Thymus (tissue), 11 donors: ENCODE results near the gene SEMA3G. TPM values are rescaled to one million over a fixed set of nuclear protein-coding genes. Genes with fewer than 3 reads are reported as not detected.

Experiments used
- DNase-seq, 9 donors: peaks; one replicate each; pipeline ENCODE4 v3.0.0-alpha.2; 2013; ENCODE audit warnings: low spot score in 9 of 9, low read depth in 6 of 9, missing footprints in 1 of 9
- H3K27ac ChIP-seq, 2 donors: one replicate each; pipeline ENCODE4 v1.5.1; 2013; ENCODE audit warnings: control low read depth in 1 of 2, low read depth in 1 of 2, low read length in 1 of 2, mild to moderate bottlenecking in 1 of 2, moderate library complexity in 1 of 2
- H3K27me3 ChIP-seq, 2 donors: one replicate each; pipeline ENCODE4 v1.5.1; 2013; ENCODE audit warnings: low read length in 1 of 2; ENCODE audit not compliant: control insufficient read depth in 2 of 2, insufficient read depth in 1 of 2
- H3K36me3 ChIP-seq, 2 donors: one replicate each; pipeline ENCODE4 v1.5.1; 2013; ENCODE audit warnings: low read length in 1 of 2, mild to moderate bottlenecking in 1 of 2, moderate library complexity in 1 of 2; ENCODE audit not compliant: control insufficient read depth in 2 of 2, insufficient read depth in 2 of 2
- H3K4me1 ChIP-seq, 2 donors: one replicate each; pipeline ENCODE4 v1.5.1; 2013; ENCODE audit warnings: low read length in 2 of 2; ENCODE audit not compliant: control insufficient read depth in 2 of 2, insufficient read depth in 2 of 2
- H3K4me3 ChIP-seq, 2 donors: one replicate each; pipeline ENCODE4 v1.5.1; 2013; ENCODE audit warnings: low read length in 2 of 2, control low read depth in 1 of 2, mild to moderate bottlenecking in 1 of 2
- H3K9me3 ChIP-seq, 2 donors: one replicate each; pipeline ENCODE4 v1.5.1; 2013; ENCODE audit warnings: low read length in 1 of 2, mild to moderate bottlenecking in 1 of 2; ENCODE audit not compliant: control insufficient read depth in 2 of 2, insufficient read depth in 1 of 2
- WGBS: extraction: QIAGEN DNeasy Blood & Tissue Kit; methylation state at CpG from one replicate; pipeline ENCODE4 v1.1.7; 2013; 5-methylcytosine and 5-hydroxymethylcytosine counted together
- polyA plus RNA-seq: library from polyadenylated mRNA; stranded (reverse); fragments of 200-250 nt; gene quantifications from one replicate; pipeline ENCODE4 v1.2.3, GENCODE V29; 2013
- total RNA-seq: library from RNA; stranded (reverse); fragments of 120-200 nt; gene quantifications from one replicate; pipeline ENCODE4 v1.2.4, GENCODE V29; 2013
- donor health status: healthy.

The SEMA3G gene
- total and polyA plus RNA-seq, 2 donors, result 0.80 to 6.4 TPM

DNA sequence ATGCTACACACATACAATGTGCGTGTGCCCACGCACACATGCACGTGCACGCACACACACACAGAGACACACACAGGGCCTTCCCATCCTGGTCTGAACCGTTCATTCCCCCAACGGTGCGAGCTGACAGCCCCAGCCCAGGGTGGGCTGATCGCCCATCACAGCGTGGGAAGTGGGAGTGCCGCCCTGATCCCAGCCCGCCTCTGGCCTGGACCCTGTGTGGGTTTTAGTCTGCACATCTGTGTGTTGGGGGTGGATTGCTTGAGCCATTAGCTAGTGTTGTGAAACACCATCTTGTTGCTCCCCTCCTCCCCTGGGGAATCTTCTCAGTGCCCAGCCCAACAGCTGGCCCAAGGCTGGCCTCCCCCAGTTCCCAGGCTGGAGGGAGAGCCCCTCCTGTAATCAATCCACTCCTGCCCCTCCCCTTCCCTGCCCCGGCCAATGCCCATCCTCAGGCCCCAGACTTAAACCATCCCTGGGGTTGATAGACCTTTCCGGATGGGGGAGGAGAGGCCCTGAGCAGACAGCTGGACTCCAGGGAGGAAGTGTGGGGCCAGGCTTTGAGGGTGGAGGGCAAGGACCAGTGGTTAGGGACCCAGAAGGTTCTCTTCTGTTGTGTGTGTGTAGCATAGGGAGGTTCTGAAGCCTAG is 8.3 kb downstream of the SEMA3G start:
- Histone ChIP-seq H3K4me1 (no peaks in the 10 kb centered on the region), H3K4me3 (no peak overlapping the region), H3K36me3 (no peaks in the 10 kb centered on the region), H3K9me3 (no peaks in the 10 kb centered on the region), H3K27ac (no peak overlapping the region), H3K27me3 (no peaks in the 10 kb centered on the region)
- 94% methylated on average over 13 of the region's 13 CpGs for WGBS
- no peak for DNase-seq

DNA sequence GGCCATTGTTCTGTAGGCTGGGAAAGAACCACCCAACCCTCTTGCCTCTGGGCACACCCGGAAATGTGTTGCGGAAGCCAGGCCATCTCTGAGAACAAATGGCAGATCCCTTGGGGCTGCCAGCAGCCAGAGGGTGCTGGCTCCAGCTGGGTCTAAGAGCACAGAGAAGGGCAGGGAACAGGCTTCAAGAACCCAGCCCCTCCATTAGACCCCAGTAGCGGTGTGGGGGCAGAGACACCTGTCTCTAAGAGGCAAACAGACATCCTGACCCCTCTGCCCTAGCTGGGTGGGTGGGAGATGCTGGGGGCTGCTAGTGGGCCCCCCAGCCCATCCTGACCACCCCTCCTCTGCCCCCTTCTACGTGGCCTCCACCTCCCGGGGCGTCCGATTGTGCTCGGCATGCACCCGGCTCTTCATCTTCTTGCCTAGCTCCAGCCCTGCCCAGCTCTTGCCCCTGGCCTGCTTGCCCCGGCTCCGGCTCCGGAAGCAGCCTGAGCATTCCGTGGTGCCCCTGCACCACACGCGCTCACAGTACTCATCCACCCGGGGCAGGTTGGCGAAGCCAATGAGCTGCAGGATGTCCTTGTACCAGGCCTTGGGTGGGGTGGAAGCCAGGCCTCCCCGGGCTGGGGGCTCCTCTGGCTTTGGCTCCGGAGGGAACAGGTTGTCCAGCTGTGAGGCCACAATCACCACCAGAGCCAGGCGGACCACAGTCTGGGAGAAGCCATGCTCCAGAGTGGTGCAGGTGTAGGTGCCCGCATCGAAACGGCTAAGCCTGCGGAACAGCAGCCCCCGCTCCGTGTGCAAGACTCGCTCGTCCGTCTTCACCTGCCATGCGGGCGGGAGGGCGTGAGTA is 9.4 kb downstream of the SEMA3G start:
- Histone ChIP-seq H3K27me3 (no peaks in the 10 kb centered on the region), H3K36me3 (no peaks in the 10 kb centered on the region), H3K27ac (no peak overlapping the region), H3K4me1 (no peaks in the 10 kb centered on the region), H3K9me3 (no peaks in the 10 kb centered on the region), H3K4me3 (no peak overlapping the region)
- DNase-seq, result no peak
- WGBS, result 97% methylated on average over 32 of the region's 32 CpGs

DNA sequence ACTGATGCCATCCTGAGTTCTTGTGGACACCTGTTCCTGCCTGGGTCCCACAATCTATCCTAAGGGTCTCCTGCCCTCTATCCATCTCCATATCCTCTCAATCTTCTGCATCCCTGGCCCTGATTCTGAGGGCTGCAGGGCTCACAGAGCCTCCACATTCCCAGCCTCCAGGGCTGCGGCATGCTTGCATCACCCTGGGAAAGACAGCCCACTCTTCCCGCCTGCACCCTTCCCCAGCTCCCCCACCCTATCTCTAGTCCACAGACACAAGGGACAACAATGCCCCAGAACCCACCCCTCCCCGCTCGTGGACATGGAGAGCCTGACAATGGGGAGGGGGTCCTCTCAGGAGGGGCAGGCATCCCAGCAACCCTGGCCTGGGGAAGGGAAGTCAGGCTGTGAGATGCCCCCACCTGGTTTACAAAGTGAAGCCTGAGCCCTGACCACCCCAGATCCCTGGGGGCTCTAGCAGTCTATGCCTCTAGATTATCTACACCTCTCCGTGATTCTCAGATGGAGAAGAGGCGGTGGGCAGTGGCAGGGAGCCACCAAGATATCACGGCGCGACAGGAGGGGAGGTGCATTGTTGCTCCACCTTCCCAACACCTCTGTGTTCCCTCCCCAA is 10.3 kb downstream of the SEMA3G start:
- WGBS, result 96% methylated on average over 9 of the region's 9 CpGs
- DNase-seq, result no peak
- Histone ChIP-seq H3K27me3 (no peaks in the 10 kb centered on the region), H3K4me1 (no peaks in the 10 kb centered on the region), H3K4me3 (no peak overlapping the region), H3K27ac (no peak overlapping the region), H3K36me3 (no peaks in the 10 kb centered on the region), H3K9me3 (no peaks in the 10 kb centered on the region)

DNA sequence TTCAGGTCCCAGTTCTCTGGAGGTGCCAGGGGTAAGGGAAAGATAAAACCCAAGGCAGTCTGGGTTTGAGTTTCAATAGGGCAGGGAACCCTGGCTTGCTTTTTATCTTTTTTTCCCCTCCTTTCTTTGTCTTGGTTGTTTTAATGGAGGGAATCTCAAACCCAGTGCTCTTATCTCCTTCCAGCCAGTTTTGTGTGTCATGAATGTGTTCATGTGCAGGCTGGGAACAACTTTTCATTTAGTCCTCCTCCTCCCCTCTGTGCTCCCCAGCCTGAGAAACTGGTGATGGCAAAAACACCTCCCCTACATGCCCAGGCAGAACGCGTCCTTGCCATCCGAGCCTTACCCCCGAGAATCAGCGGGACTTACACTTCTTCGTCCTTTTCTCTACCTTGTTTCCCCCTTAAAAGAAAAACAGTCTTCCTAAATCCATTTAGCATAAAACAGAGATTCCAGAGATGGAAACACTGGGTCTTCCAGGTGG is 10.9 kb downstream of the SEMA3G start:
- Histone ChIP-seq H3K27me3 (no peaks in the 10 kb centered on the region), H3K4me1 (no peaks in the 10 kb centered on the region), H3K27ac (no peak overlapping the region), H3K9me3 (no peaks in the 10 kb centered on the region), H3K4me3 (no peak overlapping the region), H3K36me3 (no peaks in the 10 kb centered on the region)
- 95% methylated on average over 6 of the region's 6 CpGs for WGBS
- no peak for DNase-seq

DNA sequence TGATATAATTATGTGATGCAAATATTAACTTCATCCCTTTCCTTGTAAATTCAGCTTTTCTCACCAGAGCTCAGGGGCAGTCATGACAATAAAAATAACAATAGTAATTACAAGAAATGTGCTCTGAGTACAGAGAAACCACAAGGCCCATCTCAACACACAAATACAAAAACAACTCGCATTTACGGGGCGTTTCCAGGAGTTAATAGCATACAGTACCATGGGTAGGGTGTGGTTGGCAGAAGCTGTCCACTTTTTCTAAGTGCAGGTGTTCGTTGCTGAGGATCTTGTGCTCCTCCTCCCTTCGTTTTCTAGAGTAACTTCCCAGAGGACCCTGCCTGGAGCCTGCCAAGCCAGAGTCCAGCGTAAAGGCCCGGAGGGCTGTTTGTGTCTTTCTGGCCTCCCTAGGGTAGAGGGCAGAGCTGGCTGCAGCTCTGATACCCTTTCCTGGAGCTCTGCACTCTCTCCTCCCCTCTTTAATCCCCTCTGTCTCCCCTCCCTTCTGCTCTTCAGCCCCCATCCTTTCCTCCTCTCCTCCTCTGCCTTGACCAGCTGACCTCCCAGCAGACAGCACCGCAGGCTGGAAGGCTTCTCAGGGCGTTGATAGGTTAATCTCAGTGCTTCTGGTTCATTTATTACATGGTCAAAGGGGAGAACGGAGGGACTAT is 11.4 kb downstream of the SEMA3G start:
- 89% methylated on average over 10 of the region's 10 CpGs for WGBS
- Histone ChIP-seq H3K27ac (no peak overlapping the region), H3K27me3 (no peaks in the 10 kb centered on the region), H3K4me1 (no peaks in the 10 kb centered on the region), H3K9me3 (no peaks in the 10 kb centered on the region), H3K36me3 (no peaks in the 10 kb centered on the region), H3K4me3 (no peak overlapping the region)
- DNase-seq, result no peak

DNA sequence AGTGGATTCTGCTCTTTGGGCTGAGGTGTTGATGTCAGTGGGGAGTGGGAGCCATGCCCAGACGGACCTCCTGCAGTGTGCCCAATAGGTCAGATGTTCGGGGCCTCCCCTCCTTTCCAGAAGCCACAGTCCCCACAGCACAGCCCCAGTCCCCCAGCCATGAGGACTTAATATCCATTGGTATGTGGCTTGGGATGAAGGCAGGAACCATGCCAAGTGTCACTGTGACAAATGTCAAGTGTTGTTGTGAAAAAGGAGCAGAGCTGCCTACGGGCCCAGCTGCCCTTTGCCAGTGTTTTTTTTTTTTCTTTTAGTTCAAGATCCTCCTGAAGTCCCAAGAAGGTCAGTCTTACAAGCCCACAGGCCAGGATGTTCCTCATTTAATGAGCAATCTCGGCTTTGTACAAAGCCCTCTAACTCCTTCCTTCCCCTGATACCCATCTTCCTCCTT is 12.2 kb downstream of the SEMA3G start:
- no peak overlapping the region for H3K4me3 ChIP-seq
- no peaks in the 10 kb centered on the region for H3K9me3 ChIP-seq
- WGBS, result 74% methylated on average over 4 of the region's 4 CpGs
- DNase-seq, result no peak
- H3K36me3 ChIP-seq, result no peaks in the 10 kb centered on the region
- no peaks in the 10 kb centered on the region for H3K27me3 ChIP-seq
- no peak overlapping the region for H3K27ac ChIP-seq
- no peaks in the 10 kb centered on the region for H3K4me1 ChIP-seq

DNA sequence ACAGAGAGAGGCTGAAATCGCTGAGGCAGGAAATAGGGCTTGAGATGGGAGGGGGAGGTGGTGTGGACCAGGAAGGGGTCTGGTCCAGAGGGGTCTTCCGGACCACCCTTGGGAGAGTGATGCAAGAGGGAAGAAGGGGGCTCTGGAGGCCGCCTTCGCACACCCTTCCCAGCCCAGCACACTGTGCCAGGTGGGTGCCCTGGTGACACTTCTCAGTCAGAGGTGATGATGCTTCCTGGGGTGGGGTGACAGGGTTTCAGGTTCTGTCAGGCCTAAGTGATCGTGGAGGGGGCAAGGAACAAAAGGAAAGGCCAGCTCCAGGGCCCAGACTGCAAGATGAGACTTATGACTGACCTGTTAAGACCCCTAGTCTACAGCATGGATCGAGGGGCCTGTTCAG is 12.7 kb downstream of the SEMA3G start:
- no peak overlapping the region for H3K27ac ChIP-seq
- 92% methylated on average over 6 of the region's 6 CpGs for WGBS
- DNase-seq, result no peak

DNA sequence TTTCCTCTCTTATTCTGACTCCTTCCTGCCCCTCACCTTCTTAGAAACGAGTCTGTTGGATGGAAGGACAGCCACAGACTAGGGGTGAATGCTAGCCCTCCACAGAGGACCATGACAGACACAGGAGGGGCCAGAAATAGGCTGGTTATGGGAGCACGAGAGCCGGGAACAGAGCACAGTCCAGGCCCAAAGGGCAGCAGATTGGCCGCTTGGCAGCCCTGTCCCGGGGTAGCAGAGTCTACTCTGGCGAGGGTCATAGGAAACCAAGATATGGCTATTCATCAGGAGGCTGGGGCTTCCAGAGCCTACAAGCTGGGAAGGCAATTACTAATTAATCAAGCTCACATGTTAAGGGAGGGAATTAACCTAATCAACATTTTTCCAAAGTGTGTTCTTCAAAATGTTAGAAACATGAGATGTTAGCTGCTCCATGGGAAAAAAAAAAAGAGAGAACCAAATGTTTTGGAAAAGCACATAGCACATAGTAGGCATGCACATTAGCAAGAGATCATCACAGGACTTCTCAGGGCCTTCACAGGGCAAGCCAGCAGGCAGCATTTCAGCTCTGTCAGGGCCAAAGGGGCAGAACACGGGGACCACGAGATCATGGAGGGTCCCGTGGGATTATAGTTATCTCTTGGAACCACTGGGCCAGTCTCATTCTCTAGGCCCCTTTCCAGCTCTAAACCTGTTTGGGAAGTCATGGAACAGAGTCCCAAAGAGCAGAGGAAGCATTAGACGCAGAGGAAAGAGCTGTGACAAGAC is 13.3 kb downstream of the SEMA3G start:
- no peaks in the 10 kb centered on the region for H3K4me1 ChIP-seq
- no peak overlapping the region for H3K27ac ChIP-seq
- 88% methylated on average over 10 of the region's 10 CpGs for WGBS
- no peak for DNase-seq
- no peaks in the 10 kb centered on the region for H3K9me3 ChIP-seq
- H3K36me3 ChIP-seq, result no peaks in the 10 kb centered on the region
- no peak overlapping the region for H3K4me3 ChIP-seq
- H3K27me3 ChIP-seq, result no peaks in the 10 kb centered on the region

More for the DNA sequence above, 12.7 kb downstream of the SEMA3G start:
- Histone ChIP-seq H3K36me3 (no peaks in the 10 kb centered on the region), H3K27me3 (no peaks in the 10 kb centered on the region), H3K4me1 (no peaks in the 10 kb centered on the region), H3K4me3 (no peak overlapping the region), H3K9me3 (no peaks in the 10 kb centered on the region)
